GM18505 (cell line): ENCODE results near the gene ECE1.
A peak's percentile ranks its signal among the peaks of the same experiment; 100 is the strongest.

Source experiments
- ATAC-seq: cut with Tn5 transposase; IDR thresholded peaks from one replicate; pipeline ENCODE4 v1.9.1; 2021; ENCODE audit not compliant: unreplicated experiment
- POLR2A ChIP-seq: IDR thresholded peaks from 4 replicates; pipeline ENCODE4 v1.6.1; 2011; ENCODE audit warnings: borderline replicate concordance; ENCODE audit not compliant: insufficient read depth, insufficient read length; ENCODE audit errors: extremely low read depth

Gene ECE1

DNA sequence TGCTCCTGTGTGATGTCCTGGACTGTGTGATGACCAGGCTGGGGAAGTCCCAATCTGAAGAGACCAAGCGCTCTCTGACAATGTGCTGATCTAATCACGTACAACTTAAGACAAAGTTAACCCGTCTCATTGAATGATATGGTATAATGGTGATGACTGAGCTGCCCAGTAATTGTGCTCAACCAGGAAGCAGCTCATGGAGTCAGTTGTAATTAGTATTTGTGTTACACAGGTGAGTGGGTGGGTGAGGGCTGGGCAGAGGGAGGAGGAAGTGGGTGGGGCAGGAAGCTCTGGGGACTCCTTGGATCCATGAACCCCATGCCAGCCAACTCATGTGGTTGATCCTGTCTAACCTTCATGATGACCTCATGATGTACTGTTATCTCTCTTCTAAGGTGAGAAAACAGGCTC, 8.7 kb upstream of the ECE1 start:
- ATAC-seq, result no peak
- no peak for TF ChIP-seq POLR2A

DNA sequence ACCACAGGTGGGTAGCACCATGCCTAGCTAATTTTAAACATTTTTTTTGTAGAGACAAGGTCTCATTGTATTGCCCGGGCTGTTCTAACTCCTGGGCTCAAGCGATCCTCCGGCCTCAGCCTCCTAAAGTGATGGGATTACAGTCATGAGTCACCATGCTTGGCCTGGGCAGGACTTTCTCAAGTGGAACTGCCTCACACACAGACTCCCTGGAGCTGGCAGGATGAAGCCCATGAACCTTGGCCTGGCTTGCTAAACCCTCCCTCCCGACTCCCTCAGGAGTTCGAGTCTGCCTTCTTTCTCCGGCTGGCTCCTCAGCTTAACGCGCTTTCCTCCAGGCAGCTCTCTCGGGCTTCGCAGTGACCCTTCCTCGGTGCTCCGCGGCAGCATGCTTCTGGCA, 7.7 kb upstream of the ECE1 start:
- no peak for ATAC-seq
- no peak for TF ChIP-seq POLR2A

DNA sequence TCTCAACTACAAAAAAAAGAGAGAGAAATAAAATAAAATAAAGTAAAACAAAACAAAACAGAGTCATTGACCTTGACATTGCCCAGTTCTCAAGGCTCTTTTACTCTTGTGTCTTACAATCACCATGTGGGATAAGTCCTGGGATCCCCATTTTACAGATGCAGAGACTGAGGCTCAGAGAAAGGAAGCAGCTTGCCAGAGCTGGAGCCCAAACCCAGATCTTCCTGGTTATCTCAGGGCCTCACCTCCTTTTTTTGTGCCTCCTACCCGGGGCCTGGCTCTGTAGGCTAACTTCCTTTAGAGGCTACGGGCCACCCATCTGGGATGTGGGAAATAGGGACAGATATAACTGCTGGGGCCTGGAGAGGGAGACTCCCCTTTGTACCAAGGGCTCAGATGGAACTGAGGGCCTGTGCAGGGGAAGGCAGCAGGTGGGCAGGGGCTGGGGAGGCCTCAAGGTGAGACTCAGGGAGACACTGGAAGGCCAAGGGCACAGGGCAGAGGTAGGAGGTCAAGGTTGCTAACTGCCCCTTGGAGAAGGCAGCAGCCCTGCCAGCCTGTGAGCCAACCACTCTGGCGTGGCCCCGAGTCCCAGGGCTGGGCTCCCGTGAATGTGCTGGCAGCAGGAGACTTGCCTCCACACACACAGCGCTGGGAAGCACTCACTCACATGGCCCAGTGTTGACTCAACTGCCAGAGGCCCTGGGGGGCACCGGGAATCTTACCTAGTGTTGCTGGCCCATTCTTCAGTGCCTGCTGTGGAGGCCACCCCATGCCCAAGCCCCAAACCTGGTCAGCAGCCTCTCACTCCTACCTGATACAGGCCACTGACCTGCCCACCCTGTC, 6.5 kb upstream of the ECE1 start:
- ATAC-seq, result no peak
- no peak for TF ChIP-seq POLR2A

DNA sequence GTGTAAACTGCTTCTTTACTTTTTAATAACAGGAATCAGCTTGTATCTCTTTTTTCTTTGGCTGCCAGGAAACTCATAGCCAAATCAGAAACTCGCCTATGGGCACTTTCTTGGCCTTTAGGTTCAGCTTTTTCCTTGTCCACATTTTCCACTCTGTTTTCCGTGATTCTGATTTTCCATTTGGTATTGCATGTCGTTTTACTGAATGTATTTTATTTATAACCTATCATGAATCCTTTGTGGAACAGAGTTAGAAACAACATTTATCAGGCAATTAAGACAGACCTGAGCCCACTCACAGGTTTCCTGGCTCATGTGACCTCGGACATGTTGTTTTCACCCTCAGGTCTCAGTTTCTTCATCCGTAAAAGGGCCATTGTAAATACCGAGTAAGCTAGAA, 5.3 kb upstream of the ECE1 start:
- TF ChIP-seq POLR2A, result no peak
- no peak for ATAC-seq

DNA sequence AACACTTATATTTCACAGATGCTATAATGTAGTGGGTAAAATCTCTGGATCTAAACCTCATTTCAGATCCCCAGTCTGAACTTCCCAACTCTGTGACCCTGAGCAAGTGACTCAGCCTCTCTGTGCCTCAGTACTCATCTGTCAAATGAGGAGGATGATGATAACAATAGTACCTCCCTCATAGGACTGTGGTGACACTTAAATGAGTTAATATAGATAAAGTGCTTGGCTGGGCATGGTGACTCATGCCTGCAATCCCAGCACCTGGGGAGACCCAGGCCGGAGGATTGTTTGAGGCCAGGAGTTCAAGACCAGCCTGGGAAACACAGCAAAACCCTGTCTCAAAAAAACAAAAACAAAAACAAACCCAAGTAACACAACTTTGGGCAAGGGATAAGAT, 4.7 kb upstream of the ECE1 start:
- no peak for TF ChIP-seq POLR2A
- no peak for ATAC-seq

DNA sequence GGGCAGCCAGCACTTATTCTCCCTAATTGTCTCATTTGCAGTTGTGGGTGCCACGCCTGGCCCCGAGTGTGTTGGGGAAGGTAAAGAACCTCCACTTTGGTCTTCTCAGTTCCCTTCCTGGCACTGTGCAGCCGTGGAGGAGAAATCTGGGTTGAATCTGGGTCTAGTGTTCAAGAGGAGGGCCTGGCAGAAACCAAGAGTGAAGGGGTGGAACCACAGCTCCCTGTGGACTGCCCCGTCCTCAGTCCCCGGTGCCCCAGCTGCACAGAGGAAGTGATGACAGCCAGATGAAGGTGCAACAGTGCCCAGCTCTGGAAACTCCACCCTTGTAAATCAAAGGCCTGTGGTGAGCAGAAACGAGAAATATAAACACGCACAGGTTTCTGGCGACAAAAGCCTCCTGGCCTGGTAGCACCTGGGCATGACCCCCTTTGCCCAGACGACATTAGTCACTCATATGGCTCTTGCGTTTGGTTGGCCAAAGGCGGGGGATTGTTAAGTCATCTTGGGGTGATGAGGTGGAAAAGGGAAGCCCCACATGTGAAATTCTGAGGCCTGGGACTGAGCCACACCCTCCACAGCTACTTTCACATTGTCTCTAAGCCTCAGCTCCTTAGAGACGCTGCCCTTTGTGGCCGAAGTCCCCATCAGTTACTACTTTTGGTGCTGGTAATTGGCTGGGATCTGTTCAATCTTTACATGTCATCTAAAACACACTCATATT, 4.2 kb upstream of the ECE1 start:
- TF ChIP-seq POLR2A, result peak; percentile 60

DNA sequence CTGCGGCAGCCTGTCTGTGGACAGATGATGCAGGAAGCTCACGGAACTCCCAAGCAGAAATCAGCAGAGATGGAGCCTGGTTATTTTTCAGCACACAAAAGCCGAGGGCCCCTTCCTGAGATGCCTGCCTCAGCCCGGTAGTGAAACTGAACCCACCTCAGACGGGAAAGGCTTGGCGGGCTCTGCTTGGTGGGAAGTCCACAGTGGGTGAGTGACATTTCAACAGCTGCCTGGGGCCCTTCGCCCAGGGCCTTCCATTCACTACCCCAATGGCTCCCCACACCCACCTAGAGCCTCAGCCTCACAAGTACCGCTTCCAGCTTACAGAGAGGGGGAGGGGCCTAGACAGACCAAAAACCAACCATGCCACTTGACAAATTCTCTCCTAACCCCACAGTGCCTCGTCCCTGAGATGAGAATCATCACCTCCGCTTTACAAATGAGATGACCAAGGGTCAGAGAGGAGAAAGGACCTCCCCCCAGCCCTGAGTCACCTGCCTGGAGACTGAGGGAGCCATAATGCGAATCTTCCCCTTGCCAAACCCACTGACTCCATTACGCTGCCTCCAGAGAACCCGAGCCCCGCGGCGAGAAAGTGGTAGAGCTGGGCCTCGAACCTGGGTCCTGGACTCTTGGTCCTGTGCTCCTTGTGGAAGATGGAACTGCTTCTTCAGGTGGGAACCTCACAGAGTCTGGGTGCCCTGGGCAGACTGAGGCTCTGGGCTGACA, 3.4 kb upstream of the ECE1 start:
- peak; percentile 25 for ATAC-seq
- TF ChIP-seq POLR2A, result no peak

More for the DNA sequence above, 4.2 kb upstream of the ECE1 start:
- peak; percentile 44 for ATAC-seq

DNA sequence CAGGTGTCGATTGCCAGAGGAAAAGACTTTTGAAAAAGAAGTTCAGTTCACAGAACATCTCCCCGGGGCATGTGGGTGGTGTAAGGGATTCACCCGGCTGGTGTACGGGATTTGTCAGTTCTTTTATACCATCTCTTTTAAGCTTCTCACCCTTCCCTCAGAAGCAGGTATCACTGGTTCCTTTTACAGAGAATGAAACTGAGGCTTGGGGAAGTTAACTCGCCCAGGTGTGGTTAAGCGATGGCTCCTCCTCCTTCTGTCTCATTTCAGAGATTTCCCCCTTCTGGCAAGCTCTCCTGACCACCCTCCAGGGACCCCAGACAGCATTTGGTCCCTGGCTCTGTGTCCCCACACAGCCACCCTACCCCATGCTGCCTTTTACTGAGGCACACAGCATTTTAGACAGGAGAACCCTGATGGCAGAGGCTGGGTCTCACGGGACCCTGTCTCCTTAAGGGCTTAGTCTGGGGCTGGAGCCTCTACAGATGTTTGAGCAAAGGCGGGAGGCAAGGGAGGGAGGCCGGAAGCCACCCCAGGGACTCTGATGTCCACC, 2.8 kb upstream of the ECE1 start:
- TF ChIP-seq POLR2A, result no peak
- peak; percentile 28 for ATAC-seq

DNA sequence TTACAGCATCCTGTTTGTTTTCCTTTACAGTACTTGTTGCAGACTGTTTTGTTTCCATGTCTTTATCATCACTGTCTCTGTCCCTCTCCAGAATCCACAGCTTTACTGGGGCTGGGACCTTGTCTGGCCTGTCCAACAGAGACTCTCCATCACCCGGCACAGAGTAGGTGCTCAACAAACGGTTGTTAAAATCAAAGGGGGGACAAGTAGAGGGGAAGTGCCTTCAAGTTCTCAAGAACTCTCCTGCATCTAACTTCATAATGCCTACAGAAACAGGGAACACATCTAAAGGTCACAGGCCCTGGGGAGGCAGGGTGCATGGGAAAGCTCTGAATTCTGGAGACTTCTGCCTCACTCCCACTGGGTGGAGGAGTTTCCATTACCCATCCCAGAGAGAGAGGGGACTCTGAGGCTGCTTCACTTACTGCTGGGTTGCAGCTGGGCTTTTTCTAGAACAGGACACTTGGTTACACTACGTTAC, 2.3 kb upstream of the ECE1 start:
- TF ChIP-seq POLR2A, result no peak
- no peak for ATAC-seq

DNA sequence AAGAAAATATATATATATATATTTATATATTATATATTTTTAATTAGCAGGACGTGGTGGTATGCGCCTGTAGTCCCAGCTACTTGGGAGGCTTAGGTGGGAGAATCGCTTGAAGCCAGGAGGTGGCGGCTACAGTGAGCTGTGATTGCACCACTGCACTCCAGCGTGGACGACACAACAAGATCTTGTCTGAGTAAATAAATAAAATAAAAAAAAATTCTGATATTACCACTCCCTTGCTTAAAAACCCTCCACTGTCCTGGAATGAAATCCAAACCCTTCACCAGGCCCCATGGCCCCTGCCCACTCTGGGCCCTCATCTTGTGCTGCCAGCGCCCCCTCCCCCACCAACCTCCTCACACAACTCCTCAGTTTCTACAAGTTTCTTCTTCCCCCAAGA, 1.7 kb upstream of the ECE1 start:
- no peak for ATAC-seq
- TF ChIP-seq POLR2A, result no peak

DNA sequence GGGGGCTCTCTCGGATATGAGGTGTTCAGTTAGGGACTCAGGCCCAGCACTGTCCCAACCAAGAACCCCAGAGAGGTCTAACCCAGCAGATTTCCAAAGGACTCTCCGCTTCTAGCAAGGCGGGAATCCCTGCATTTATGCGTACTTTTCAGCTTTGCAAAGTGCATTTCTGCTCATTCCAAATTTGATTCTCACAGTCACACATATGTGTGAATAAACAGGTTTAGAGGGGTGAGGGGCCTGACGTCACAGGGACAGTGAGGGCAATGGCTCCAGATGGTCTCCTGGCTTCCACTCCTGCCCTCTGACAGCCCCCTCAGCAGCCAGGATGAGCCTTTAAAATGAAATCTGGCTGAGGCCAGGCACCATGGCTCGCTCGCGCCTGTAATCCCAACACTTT, 921 bp upstream of the ECE1 start:
- no peak for TF ChIP-seq POLR2A
- ATAC-seq, result no peak

DNA sequence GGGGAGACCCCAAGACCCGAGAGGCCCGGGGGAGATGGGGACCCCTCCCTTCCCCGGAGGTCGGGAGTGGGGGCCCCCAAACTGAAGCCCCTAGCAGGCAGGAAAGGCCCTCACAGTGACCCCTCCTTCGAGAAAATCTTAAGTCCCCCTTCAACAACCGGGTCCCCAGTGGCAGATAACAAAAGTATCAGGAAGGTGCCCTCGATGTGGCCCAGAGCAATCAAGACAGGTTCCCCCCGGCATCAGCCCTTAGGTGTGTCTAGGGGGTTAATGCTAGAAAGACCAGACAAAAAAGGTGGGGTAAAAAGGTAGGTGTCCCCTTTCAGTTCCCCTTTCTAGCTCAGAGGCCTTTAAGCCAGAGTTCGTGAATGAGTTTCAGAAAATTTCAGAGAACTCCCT, 282 bp upstream of the ECE1 start:
- no peak for TF ChIP-seq POLR2A
- ATAC-seq, result no peak

DNA sequence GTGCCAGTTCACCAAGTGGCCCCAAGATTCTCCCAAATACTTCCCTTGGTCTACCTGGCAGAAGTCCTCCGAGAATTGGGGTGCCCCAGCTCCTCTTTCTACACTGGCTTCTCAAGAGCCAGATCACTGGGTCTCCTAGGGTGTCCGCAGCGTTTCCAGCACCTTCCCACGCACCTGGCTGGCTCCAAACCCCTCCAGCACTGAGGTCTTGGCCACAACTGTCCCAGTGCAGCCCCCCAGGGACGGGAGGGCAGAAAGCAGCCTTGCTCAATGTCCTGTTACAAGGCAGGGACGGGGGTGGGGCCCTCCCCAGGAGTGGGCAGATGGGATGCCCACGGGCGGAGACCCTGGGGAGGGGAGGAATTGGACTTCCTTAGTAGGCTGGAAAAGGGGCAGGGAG, 1.1 kb downstream of the ECE1 start:
- no peak for ATAC-seq

More for the DNA sequence above, 1.1 kb downstream of the ECE1 start:
- TF ChIP-seq POLR2A, result no peak
